ENCODE data around the gene CELA2A.
"Not testable (repeated sequence)": the region's sequence is repeated elsewhere in the genome, so short reads cannot be mapped to it uniquely, and the experiment has no call there.

Gene CELA2A

DNA sequence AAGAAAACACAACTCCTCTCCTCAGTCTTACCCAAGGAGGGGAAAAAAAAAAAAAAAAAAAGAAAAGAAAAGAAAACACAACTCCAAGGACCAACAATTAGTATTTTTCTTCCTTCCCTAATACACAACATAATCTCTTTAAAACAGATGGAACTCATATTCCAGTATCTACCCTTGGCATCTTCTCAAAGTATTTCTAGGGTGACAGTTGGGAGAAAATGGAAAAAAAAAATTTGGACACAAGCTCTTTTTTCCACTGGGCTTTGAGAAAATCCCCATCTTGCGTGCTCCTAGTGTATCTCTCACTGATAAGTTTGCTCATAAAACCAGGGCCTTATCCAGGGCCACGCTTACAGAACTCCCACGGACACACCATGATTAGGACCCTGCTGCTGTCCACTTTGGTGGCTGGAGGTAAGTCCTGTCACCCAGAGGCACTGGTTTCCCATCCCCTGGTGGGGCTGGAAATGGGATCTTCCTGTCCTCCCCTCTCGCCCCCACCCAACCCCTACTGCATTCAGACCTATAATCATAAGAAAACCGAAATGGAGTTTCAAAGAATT lies 19.3 kb downstream of the CELA2A start, which contains the start of gene CELA2B:
Gene CELA2B (plus strand): TSS at position 353 of the 563 bp plus-strand sequence. CDS start 22 bp downstream, at position 375.
- Histone ChIP-seq H3K36me3 (no peaks in the 10 kb centered on the region), H3K27ac (no peak within 1 kb of the TSS), H3K9me3 (ENCODE audit: severe bottlenecking) (no peaks in the 10 kb centered on the region), H3K27me3 (ENCODE audit: insufficient read depth, low read depth, severe bottlenecking) (no peaks in the 10 kb centered on the region), H3K4me3 (ENCODE audit: low read depth, low read length) (no peak within 1 kb of the TSS)
- DNase-seq: no peak
- TF ChIP-seq, protein P1, sequence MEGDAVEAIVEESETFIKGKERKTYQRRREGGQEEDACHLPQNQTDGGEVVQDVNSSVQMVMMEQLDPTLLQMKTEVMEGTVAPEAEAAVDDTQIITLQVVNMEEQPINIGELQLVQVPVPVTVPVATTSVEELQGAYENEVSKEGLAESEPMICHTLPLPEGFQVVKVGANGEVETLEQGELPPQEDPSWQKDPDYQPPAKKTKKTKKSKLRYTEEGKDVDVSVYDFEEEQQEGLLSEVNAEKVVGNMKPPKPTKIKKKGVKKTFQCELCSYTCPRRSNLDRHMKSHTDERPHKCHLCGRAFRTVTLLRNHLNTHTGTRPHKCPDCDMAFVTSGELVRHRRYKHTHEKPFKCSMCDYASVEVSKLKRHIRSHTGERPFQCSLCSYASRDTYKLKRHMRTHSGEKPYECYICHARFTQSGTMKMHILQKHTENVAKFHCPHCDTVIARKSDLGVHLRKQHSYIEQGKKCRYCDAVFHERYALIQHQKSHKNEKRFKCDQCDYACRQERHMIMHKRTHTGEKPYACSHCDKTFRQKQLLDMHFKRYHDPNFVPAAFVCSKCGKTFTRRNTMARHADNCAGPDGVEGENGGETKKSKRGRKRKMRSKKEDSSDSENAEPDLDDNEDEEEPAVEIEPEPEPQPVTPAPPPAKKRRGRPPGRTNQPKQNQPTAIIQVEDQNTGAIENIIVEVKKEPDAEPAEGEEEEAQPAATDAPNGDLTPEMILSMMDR (IDR thresholded peaks at IDR 0.05; ENCODE audit: low read depth, low read length): no peak

- Histone ChIP-seq H3K27ac (no peak overlapping the region), H3K27me3 (ENCODE audit: insufficient read depth, low read depth, severe bottlenecking) (no peaks in the 10 kb centered on the region), H3K4me3 (ENCODE audit: low read depth, low read length) (no peak overlapping the region), H3K36me3 (no peaks in the 10 kb centered on the region), H3K9me3 (ENCODE audit: severe bottlenecking) (no peaks in the 10 kb centered on the region)
- DNase-seq: no peak
- TF ChIP-seq, protein P1 (IDR thresholded peaks at IDR 0.05; ENCODE audit: low read depth, low read length): no peak
Measured at GRCh38 chr1:15476927-15477326, 20.4 kb downstream of the CELA2A start.

DNA sequence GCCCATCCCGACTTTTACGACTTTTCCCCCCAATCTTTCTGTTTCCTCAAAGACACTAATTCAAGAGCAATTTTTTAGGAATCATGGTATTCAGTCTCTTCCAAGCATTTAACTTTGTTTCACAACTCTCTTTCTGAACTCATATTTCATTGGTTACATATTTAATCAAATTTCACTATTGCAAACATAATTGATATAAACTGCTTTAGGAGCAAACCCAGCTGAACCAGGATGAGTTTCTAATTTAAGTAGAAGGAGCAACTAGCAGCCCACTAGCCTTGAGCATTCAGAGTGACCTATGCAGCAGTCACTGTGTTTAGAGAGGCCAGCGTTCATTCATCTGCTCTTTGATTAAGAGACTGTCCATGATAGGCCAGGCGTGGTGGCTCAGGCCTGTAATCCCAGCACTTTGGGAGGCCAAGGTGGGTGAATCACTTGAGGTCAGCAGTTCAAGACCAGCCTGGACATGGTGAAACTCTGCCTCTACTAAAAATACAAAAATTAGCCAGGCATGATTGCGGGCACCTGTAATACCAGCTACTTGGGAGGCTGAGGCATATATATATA lies 21.2 kb downstream of the CELA2A start:
- H3K36me3 ChIP-seq: no peaks in the 10 kb centered on the region
- TF ChIP-seq, protein P1 (IDR thresholded peaks at IDR 0.05; ENCODE audit: low read depth, low read length): no peak
- no peaks in the 10 kb centered on the region for H3K9me3 ChIP-seq (ENCODE audit: severe bottlenecking)
- H3K4me3 ChIP-seq (ENCODE audit: low read depth, low read length): no peak overlapping the region
- no peak overlapping the region for H3K27ac ChIP-seq
- DNase-seq: no peak
- no peaks in the 10 kb centered on the region for H3K27me3 ChIP-seq (ENCODE audit: insufficient read depth, low read depth, severe bottlenecking)

DNA sequence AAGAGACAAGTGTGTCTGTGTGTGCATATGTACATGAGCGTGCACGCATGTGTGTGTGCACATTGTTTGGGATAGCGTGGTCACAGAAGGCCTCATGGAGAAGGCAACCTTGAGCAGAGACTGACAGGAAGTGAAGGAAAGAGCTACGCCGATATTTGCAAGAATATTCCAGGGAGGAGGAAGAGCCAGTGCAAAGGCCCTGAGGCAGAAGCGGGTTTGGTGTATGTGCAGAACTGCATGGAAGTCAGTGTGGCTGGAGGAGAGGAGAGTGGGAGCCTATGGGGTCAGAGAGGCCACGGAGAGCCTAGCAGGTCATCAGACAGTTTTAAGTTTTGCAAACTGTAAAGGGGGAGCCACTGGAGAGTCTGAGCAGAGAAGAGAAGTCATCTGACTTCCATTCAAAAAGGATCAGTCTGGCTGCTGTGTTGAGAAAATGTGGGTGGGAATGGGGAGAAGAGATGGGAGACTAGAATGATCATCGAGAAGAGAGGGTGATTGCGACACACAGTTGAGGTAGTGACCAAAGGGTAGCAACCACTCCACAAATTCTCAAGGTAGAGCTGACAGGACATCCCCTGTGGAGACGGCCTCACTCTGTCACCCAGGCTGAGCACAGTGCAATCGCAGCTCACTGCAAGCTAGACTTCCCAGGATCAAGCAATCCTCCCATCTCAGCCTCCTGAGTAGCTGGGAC lies 23.3 kb downstream of the CELA2A start:
- Histone ChIP-seq H3K27me3 (ENCODE audit: insufficient read depth, low read depth, severe bottlenecking) (no peaks in the 10 kb centered on the region), H3K4me3 (ENCODE audit: low read depth, low read length) (no peak overlapping the region), H3K36me3 (no peaks in the 10 kb centered on the region), H3K9me3 (ENCODE audit: severe bottlenecking) (no peaks in the 10 kb centered on the region), H3K27ac (no peak overlapping the region)
- TF ChIP-seq, protein P1 (IDR thresholded peaks at IDR 0.05; ENCODE audit: low read depth, low read length): no peak
- DNase-seq: no peak

DNA sequence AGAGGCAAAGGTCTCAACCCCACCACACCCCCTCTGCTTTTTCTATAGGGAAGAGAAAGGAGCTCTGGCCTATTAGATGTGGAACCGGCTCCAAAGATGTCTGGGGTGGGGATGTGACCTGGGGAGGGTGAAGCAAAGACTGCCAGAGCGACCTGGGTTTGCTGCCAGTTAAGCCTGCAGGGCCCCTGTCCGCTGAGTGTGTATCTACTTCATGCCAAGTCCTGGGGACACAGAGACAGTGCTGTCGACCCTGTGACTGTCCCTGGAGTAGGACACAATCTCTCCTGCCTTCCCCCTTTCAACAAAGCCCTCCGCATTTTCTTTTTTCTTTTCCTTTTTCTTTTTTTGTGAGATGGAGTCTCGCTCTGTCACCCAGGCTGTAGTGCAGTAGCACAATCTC lies 25.9 kb downstream of the CELA2A start:
- not testable (repeated sequence) for H3K36me3 ChIP-seq

DNA sequence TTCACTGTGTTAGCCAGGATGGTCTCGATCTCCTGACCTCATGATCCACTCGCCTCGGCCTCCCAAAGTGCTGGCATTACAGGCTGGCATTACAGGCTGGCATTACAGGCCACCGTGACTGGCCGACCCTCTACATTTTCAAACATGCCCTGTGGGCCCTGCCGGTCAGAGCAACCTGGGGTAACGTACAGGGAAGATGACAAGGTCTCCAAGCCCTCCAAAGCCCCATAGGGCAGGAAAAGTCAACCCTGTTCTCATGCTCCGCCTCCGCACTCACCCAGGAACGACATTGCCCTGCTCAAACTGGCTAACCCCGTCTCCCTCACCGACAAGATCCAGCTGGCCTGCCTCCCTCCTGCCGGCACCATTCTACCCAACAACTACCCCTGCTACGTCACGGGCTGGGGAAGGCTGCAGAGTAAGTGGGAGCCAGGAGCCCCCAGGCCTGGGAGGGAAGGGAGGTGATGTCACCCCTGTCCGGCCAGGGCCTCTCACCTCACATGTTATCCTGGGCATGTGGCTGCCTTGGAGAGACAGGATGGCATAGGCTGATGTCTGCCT lies 26.5 kb downstream of the CELA2A start:
- not testable (repeated sequence) for H3K36me3 ChIP-seq; H3K9me3 ChIP-seq (ENCODE audit: severe bottlenecking); H3K4me3 ChIP-seq (ENCODE audit: low read depth, low read length); H3K27me3 ChIP-seq (ENCODE audit: insufficient read depth, low read depth, severe bottlenecking); DNase-seq
- H3K27ac ChIP-seq: peak overlapping the region; percentile 21; the same call in 1 of the 2 replicates

More for the DNA sequence above, 25.9 kb downstream of the CELA2A start:
- H3K27ac ChIP-seq; H3K27me3 ChIP-seq (ENCODE audit: insufficient read depth, low read depth, severe bottlenecking); H3K9me3 ChIP-seq (ENCODE audit: severe bottlenecking); DNase-seq; H3K4me3 ChIP-seq (ENCODE audit: low read depth, low read length): not testable (repeated sequence)

Measured in WERI-Rb-1 (cell line).